Activated CD8-positive, alpha-beta memory T cell treated with anti-CD3 and anti-CD28 coated beads for 24 hours (primary cell): ENCODE measurements around the gene L1TD1.
"Not testable (repeated sequence)": the region's sequence is repeated elsewhere in the genome, so short reads cannot be mapped to it uniquely, and the experiment has no call there.

ENCODE experiments used
- DNase-seq: peaks from one replicate; pipeline ENCODE4 v3.0.0-alpha.2; 2020

Gene L1TD1

GRCh38 chr1:62239652-62240403, 45.2 kb downstream of the L1TD1 start:
- DNase-seq, result not testable (repeated sequence)

- no peak for DNase-seq
Observed at GRCh38 chr1:62240651-62241370, 46.2 kb downstream of the L1TD1 start.

- DNase-seq, result no peak
Observed at GRCh38 chr1:62241371-62242131, 46.9 kb downstream of the L1TD1 start.

- not testable (repeated sequence) for DNase-seq
Observed at GRCh38 chr1:62244380-62244779, 49.7 kb downstream of the L1TD1 start.

- no peak for DNase-seq
Observed at GRCh38 chr1:62245201-62245600, 50.6 kb downstream of the L1TD1 start.

GRCh38 chr1:62247391-62248168, 52.9 kb downstream of the L1TD1 start:
- no peak for DNase-seq

- no peak for DNase-seq
Observed at GRCh38 chr1:62250126-62250726, 55.6 kb downstream of the L1TD1 start.

GRCh38 chr1:62259551-62259950, 64.9 kb downstream of the L1TD1 start:
- DNase-seq, result no peak

GRCh38 chr1:62260688-62261087, 66.0 kb downstream of the L1TD1 start:
- DNase-seq, result no peak
